H7 (cell line): ENCODE data around the gene LRRC4C. TPM values are rescaled to one million over a fixed set of nuclear protein-coding genes. Genes with fewer than 3 reads are reported as not detected.
A peak's percentile ranks its signal among the peaks of the same experiment; 100 is the strongest.

Experiments
- DNase-seq: peaks from one replicate; pipeline ENCODE4 v3.0.0; 2012
- H3K27me3 ChIP-seq: 2 replicates; pipeline ENCODE4 v1.6.0; 2011; ENCODE audit warnings: mild to moderate bottlenecking, low read length; ENCODE audit not compliant: control insufficient read depth, insufficient read depth
- H3K36me3 ChIP-seq: replicated peaks from 2 replicates; pipeline ENCODE4 v1.5.1; 2011; ENCODE audit warnings: low read length; ENCODE audit not compliant: control insufficient read depth, insufficient read depth
- H3K4me3 ChIP-seq: 2 replicates; pipeline ENCODE4 v1.5.1; 2011; ENCODE audit warnings: low read depth, mild to moderate bottlenecking, control low read depth, low read length, moderate library complexity; ENCODE audit not compliant: insufficient read depth
- total RNA-seq: library from RNA; depleted of rRNA; stranded (reverse); fragments of >200 nt; shearing (Covaris generic); gene quantifications from 2 replicates; pipeline ENCODE4 v1.2.3, GENCODE V29; 2014

Gene LRRC4C
- total RNA-seq, 1 experiment from 2014 or later: 0.66 TPM

DNA sequence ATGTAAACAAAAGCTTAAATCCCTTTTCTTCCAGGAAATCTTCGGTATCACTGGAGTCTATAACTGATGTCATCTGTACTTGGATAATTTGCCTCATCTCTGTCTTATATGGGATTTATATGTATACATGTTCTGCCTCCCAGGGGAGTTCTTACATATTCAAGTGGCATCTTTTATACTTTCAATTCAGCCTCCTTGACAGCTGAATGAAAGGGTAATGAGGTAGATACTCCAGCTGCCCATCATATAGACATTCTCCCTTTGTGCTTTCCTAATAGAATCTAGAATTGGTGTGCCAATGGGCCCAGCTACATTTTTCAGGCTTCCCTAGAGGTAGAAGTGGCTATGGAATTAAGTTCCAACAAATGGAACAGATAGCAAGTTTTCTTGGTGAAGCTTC is 223.8 kb downstream of the LRRC4C start:
- Histone ChIP-seq H3K36me3 (no peaks in the 10 kb centered on the region), H3K27me3 (no peaks in the 10 kb centered on the region; the same call in 1 of the 2 replicates), H3K4me3 (no peak overlapping the region)
- no peak for DNase-seq

DNA sequence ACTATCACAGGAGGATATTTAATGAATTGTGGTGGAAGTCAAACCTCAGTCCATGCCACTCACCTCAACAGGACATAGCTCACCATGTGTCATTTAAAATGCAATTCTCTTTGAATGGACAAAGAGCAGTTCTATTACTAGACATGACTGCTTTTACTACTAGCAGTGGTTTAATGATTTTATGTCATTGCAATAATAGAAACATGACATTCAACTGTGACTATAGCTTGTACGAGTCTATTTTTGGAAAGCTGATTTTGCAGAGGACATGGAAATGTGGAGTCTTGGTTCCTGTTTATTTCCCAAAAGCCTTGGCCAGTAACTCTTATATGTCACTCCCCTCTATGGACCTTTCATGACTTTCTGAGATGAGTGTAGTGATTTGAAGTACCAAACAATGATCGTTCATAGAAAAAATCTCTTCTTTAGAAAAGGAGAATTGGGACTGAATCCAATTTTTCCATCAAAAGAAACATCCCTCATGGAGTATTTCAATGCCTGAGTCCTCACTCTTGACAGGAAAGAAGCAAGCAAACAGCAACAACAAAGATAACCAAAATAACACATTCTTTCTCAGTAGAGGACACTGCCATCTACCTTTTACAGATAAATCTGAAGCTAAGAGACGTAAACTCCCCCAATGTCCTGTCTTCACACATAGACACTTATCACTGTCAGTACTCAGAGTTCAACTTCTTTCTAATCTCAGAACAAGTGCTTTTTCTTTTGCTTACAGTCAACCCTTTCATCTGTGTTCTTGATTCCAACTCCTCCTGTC is 233.4 kb downstream of the LRRC4C start:
- H3K27me3 ChIP-seq: no peaks in the 10 kb centered on the region
- DNase-seq: no peak

DNA sequence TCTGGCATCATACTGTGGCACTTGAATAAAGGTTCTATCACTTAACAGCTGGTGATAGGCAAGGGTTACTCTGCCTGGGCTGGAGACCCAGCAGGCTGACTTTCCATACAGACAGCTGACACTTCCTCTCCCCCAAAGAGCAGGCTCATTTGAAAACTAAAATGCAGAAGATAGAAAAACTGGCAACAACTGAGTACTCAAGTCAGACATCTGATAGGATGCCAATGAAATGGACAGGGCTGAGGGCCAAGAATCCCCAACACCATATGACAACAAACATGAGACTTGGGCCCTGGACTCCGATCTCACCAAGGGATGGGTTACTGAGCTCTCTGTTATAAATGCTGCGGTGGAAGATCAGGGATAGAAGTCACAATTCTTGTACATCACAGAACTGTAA is 237.2 kb downstream of the LRRC4C start:
- Histone ChIP-seq H3K4me3 (no peak overlapping the region), H3K36me3 (no peaks in the 10 kb centered on the region)
- DNase-seq: no peak

More for the DNA sequence above, 233.4 kb downstream of the LRRC4C start:
- Histone ChIP-seq H3K4me3 (no peak overlapping the region), H3K36me3 (no peaks in the 10 kb centered on the region)

DNA sequence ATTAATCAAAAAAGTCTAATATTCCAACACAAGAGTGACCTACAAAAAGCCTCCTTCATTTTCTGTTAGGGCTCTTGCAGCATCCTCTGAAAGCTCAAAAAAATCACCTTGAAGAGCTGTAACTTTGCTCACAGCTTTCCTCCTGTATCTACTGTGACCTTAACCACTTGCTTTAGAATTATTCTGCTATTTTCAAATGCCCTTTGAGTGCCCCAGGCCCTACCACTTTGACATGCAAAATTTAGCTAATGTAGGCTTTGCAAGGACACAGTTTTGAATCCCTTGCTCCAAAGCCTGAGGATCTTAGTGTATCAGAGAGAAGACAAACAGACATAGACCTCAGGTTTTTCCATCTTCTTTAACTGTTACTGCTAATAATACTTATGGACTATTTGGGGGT is 253.1 kb downstream of the LRRC4C start:
- no peak for DNase-seq
- no peak overlapping the region for H3K4me3 ChIP-seq
- H3K27me3 ChIP-seq: no peaks in the 10 kb centered on the region
- no peaks in the 10 kb centered on the region for H3K36me3 ChIP-seq

More for the DNA sequence above, 237.2 kb downstream of the LRRC4C start:
- H3K27me3 ChIP-seq: no peaks in the 10 kb centered on the region

DNA sequence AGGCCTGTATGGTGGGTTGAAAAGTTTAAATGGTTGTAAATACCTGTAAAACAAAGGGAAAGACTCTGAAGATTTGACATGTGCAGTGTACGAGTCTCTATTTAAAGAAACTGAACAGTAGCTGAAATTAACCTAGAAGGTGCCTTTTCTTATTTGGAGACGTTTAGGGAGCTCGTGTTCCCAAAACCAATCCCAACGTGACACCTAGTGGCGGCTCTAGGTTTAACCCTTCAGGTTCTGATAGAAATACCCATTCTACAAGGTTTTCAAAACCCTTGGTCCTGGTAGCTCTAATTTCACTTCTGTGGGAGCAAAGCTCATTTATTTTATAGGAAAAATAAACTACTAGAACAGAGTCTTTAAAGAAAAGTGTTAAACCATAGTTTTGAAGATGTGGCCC is 258.3 kb downstream of the LRRC4C start:
- no peaks in the 10 kb centered on the region for H3K36me3 ChIP-seq
- DNase-seq: peak; percentile 30
- no peaks in the 10 kb centered on the region for H3K27me3 ChIP-seq
- H3K4me3 ChIP-seq: no peak overlapping the region

DNA sequence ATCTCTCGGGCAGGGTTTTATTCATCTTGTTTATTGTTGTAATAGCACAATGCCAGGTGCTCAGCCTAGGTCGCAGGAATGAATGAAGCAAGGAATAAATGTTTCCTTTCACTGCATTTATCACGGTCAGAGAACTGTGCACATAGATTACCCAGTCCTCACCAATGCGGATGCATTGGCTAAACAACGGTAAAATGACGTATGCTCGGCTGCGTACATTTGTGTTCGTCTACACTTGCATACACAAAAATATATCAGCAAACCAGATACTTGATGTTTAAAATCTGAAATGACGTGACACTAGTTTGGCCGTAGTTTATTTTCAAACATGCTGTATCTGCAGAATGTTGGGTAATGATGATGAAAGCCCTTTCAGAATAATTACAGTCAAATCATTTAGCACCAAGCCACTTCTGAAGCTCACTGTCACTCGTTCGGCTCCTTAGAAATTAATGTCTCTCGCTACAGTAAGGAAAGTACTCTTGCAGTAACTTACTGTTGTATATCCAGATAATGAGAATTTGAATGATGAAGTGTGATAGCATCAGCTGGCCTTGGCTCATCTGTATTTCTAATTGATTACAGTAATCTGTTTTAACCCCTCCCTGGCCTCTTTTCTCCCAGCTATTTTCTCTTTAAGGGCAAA is 268.9 kb downstream of the LRRC4C start:
- DNase-seq: no peak
- no peaks in the 10 kb centered on the region for H3K27me3 ChIP-seq
- no peak overlapping the region for H3K4me3 ChIP-seq
- no peaks in the 10 kb centered on the region for H3K36me3 ChIP-seq

DNA sequence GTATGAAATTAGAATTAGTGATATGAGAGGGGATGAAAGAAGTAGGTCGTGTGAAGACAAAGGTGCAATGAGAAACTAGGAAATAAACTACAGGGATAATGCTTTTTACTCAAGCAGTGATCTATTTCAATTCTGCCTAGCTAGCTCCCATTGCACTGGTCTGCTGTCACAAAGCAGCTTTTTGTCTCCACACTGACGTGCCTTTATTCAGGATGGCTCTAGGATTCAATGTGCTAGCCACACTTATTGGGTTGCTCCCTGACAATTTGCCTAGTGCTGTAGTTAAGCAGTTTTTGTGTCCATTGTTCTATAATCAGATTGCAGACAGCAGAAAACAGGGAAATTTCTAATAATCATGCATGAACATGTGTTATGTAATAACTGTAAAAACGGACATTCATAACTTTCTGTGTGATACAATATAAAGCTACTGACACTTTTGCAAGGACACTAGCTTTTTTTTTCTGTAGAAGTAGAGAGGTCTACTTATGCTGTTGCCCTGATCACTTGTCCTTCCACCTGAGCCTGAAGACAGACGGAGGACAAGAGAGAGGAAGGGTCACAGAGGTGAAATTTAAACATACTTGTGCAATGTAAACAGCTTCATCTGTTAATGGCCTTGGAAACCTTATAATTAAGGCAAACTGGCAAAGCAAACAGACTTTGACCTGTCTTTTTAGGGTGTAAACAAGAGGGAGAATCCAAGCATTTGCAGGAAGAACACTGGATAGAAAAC is 269.6 kb downstream of the LRRC4C start:
- H3K27me3 ChIP-seq: no peaks in the 10 kb centered on the region
- DNase-seq: no peak
- no peak overlapping the region for H3K4me3 ChIP-seq
- H3K36me3 ChIP-seq: no peaks in the 10 kb centered on the region

DNA sequence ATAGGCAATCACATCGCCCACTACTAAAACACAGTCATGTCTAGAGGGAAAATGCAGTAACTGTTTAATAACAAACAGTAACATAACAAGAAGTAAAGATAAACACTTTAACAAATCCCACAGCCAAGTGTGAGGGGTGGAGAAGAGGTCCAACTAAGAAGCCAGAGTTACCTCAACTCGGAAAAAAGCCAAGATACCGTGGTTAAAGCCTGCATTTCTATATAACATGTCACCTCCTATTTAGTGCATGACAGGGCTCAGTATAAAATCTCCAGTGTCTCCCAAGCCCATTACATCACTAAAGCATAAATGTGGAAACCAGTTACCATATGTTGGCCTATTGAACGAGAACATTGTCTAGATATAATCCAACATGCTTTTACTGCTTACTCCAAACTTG is 281.7 kb downstream of the LRRC4C start:
- DNase-seq: no peak
- Histone ChIP-seq H3K36me3 (no peaks in the 10 kb centered on the region), H3K4me3 (no peak overlapping the region), H3K27me3 (no peaks in the 10 kb centered on the region)

DNA sequence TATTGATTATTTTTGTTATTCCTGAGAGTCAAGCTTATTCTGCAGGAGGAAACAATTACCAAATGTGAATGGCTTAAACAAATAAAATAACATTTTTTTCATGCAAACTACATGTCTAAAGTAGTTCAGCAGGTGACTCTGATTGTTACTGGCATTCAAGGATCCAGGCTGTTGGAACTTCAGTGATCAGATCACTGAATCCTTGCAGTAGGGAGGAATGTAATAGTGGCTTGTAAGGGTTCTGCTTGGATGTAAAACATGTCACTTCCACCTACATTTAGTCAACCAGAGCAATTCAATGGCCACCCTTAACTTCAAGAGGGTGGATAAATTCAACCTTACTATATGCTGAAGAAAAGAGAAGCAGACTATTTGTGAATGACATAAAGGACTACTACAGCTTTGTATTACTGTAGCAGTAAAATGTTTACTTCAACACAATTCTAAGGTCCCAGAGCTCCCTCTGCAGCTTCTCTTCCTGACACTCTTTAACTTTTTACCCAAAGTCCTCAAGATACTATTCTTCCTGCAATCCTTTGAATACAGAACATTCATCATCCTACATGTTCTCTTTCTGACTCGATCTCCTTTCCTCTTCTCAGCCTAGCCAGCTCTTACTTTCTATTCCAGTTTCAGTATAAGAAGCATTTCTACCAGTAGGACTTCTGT is 284.0 kb downstream of the LRRC4C start:
- peak; percentile 9 for DNase-seq
- Histone ChIP-seq H3K4me3 (no peak overlapping the region), H3K27me3 (no peaks in the 10 kb centered on the region), H3K36me3 (no peaks in the 10 kb centered on the region)

DNA sequence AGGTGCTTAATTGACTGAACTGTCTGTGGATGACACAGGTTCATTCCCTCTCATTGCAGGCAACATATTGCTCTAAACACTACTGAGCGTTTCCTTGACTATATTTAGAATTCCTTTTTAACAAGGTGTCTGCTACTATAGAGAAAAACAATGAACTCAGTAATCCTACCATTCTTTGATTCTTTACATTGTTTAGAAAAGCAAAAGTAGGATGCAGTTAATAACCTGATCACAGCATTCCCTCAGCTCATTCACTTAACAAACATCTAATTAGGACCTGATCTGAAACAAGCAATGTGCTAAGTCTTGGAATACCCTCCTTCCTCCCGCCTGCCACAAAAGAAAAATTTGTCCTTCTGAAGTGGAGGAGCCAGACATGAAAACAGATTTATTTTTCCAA is 313.1 kb downstream of the LRRC4C start:
- DNase-seq: no peak
- no peaks in the 10 kb centered on the region for H3K27me3 ChIP-seq
- no peaks in the 10 kb centered on the region for H3K36me3 ChIP-seq
- H3K4me3 ChIP-seq: no peak overlapping the region

DNA sequence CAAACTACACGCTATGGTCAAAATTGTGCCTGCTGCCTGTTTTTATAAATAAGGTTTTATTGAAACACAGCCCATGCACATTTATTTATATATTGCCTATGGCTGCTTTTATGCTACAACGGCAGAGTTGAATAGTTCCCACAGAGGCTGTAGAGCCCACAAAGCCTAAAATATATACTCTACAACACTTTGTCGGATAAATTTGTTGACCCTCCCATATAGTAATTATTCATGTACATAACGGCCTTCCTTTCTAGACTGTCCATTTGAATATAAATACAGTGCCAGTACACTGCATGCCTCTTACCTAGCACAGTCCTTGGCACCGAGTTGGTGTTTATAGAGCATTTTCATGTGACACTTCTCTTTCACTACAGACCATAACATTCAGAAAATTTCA is 314.0 kb downstream of the LRRC4C start:
- Histone ChIP-seq H3K4me3 (no peak overlapping the region), H3K36me3 (no peaks in the 10 kb centered on the region), H3K27me3 (no peaks in the 10 kb centered on the region)
- DNase-seq: no peak

DNA sequence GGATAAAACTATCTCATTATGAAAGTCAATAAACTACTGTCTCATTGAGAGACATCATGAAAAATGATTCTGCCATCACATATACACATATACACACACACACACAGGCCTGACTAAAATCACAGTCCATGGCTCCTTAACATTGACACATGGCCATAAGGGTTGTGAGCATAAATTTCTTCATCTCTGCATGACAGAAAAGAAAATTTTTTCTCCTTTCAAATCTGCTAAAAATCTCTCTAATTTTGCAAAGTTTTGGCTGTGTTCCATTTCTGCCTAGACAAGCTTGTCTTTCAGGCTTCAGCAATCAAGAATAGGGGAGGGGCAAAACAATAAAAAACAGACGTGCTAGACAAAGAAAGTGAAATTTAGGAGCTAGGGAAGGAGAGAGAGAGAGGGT is 324.5 kb downstream of the LRRC4C start:
- Histone ChIP-seq H3K4me3 (no peak overlapping the region), H3K36me3 (no peaks in the 10 kb centered on the region), H3K27me3 (no peaks in the 10 kb centered on the region)
- no peak for DNase-seq

DNA sequence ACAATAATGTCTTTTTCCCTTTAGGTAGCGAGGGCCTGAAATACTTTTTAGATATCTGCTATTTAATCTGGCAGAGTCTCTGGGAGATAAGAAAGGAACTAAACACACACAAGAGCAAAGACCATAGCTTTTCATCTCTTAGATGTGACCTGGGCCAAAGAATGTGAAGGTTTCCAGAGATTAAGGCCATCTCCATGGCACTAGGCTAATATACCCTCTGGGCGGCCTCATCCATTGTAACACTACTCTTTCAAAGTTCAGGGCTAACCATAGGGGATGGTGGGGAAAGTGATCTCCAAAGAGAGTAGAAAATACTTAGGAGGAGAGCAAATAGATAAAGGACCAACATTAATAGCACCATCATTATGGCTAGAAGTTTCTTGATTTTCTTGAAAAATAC is 326.4 kb downstream of the LRRC4C start:
- Histone ChIP-seq H3K4me3 (no peak overlapping the region), H3K27me3 (no peaks in the 10 kb centered on the region), H3K36me3 (no peaks in the 10 kb centered on the region)
- DNase-seq: no peak

DNA sequence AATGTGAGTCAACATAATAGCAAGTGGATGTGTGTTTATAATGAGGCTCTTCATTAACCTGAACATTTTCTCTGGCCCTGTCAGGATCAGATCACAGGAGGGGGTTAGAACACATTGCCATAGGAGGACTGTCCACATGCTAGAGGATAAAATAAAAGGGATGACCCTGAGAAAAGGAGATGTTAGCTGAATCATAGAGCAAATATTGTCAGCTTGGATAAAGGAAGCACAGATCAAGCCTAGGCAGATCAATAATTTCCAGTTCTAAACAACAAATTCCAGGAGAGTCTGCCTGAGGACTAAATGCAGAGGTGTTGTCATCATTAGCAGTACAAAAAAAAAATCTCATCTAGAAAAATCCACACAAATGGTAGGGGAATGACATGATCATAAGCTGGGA is 337.9 kb downstream of the LRRC4C start:
- no peak for DNase-seq
- no peak overlapping the region for H3K4me3 ChIP-seq
- H3K36me3 ChIP-seq: no peaks in the 10 kb centered on the region
- no peaks in the 10 kb centered on the region for H3K27me3 ChIP-seq
